Measurements from ENCODE around the gene PRKCH. TPM values are rescaled to one million over a fixed set of nuclear protein-coding genes. Genes with fewer than 3 reads are reported as not detected.
A peak's percentile ranks its signal among the peaks of the same experiment; 100 is the strongest.

Gene PRKCH
- total RNA-seq, 1 donor from 2014 or later, result 74.4 TPM

- no peak for TF ChIP-seq CTCF (IDR thresholded peaks at IDR 0.05)
- ATAC-seq (no peak), DNase-seq (no peak)
- peaks cover 66% of the 10 kb centered on the region for H3K4me1 ChIP-seq
- H3K27me3 ChIP-seq, result no peaks in the 10 kb centered on the region
- no peaks in the 10 kb centered on the region for H3K36me3 ChIP-seq
- intact Hi-C loops (cut with DNase I), result no loop called here
- H3K9me3 ChIP-seq, result no peaks in the 10 kb centered on the region
- no peak overlapping the region for H3K4me3 ChIP-seq
- H3K27ac ChIP-seq, result no peak overlapping the region
Observed at GRCh38 chr14:61386173-61386772, 64.9 kb downstream of the PRKCH start.

DNA sequence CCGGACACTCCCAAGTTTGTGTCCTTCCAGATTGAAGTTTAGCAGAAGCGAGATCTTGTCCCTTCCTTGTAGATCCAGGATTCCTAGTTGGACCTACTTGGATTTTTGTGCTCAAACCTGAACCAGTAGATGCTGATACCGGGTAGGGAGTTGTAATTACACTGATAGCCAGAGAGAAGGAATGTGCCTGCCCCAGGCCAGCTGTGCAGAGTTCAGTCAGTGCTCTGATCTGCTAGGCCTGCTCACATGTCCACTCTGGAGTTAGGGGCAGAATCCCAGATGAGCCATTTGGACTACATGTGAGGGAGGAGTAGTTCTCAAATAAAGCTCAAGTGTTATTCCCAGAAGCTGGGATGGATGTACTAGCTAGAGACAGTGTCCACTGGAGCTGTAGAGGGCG lies 65.7 kb downstream of the PRKCH start:
- intact Hi-C loops (cut with DNase I), result no loop called here
- no peaks in the 10 kb centered on the region for H3K9me3 ChIP-seq
- no peaks in the 10 kb centered on the region for H3K27me3 ChIP-seq
- ATAC-seq (no peak), DNase-seq (no peak)
- no peak overlapping the region for H3K27ac ChIP-seq
- no peak overlapping the region for H3K4me3 ChIP-seq
- peaks cover 59% of the 10 kb centered on the region for H3K4me1 ChIP-seq
- H3K36me3 ChIP-seq, result no peaks in the 10 kb centered on the region
- TF ChIP-seq CTCF (IDR thresholded peaks at IDR 0.05), result no peak

DNA sequence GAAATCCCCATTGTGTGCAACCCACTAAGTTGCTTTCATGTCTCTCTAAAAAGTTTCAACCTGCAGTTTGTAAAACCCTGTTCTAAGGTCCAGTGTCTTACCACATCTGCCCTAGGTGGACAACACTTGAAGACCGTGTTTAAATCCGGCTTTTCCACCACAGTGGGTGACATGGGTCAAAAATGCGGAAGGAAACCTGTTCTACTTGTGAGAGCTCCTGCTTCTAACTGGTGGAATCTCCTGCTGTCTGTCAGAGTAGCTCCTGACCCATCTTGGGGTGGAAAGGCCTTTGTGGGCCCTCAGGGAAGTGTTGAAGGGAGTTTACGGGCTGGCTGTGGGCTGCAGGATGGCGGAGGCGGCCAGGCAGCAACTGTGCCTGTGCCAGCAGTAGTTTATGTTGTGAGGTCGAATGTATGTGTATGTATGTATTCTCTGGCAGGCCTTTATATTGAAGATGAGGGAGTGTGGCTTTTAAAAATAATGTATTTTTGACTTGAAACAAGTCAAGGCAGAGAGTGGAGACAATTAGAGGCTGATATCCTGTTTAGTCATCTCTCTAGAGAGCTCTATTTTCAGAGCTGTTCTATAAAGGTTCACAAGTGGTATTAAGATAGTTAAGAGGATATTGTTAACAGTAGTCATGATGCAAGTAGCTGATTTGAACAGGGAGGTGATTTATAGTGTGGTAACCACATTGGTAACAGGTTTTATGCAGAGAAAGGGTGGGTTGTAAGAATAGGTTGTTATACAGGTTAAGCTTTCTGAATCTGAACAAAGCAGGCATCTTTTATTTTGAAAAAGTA lies 67.0 kb downstream of the PRKCH start:
- peaks cover 46% of the 10 kb centered on the region for H3K4me1 ChIP-seq
- TF ChIP-seq CTCF (IDR thresholded peaks at IDR 0.05), result no peak

DNA sequence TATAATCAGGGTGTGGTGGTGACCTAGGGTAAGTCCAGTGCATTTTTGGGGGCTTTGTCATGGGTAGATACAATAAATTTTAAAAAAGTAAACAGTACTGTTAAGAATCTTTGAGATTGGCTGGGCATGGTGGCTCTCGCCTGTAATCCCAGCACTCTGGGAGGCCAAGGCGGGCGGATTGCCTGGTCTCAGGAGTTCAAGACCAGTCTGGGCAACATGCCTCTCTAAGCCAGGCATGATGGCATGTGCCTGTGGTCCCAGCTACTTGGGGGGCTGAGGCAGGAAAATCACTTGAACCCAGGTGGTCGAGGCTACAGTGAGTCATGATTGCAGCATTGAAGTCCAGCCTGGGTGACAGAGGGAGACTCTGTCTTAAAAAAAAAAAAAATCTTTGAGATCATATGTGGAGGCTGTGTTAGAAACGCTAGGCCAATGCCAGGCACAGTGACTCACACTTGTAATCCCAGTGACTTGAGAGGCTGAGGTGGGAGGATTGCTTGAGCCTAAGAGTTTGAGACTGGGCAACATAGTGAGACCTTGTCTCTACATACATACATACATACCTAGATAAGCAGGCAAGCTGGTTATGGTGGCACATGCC lies 67.7 kb downstream of the PRKCH start:
- no peak overlapping the region for H3K4me3 ChIP-seq
- H3K27ac ChIP-seq, result no peak overlapping the region
- DNase-seq (no peak), ATAC-seq (no peak)
- no peaks in the 10 kb centered on the region for H3K36me3 ChIP-seq
- TF ChIP-seq CTCF (IDR thresholded peaks at IDR 0.05), result no peak
- no peaks in the 10 kb centered on the region for H3K9me3 ChIP-seq
- no peaks in the 10 kb centered on the region for H3K27me3 ChIP-seq
- intact Hi-C loops (cut with DNase I), result no loop called here
- H3K4me1 ChIP-seq, result peaks cover 40% of the 10 kb centered on the region

More for the DNA sequence above, 67.0 kb downstream of the PRKCH start:
- Histone ChIP-seq H3K4me3 (no peak overlapping the region), H3K27me3 (no peaks in the 10 kb centered on the region), H3K27ac (no peak overlapping the region), H3K36me3 (no peaks in the 10 kb centered on the region), H3K9me3 (no peaks in the 10 kb centered on the region)
- DNase-seq (no peak), ATAC-seq (peak; percentile 50)
- intact Hi-C loops (cut with DNase I), result no loop called here

DNA sequence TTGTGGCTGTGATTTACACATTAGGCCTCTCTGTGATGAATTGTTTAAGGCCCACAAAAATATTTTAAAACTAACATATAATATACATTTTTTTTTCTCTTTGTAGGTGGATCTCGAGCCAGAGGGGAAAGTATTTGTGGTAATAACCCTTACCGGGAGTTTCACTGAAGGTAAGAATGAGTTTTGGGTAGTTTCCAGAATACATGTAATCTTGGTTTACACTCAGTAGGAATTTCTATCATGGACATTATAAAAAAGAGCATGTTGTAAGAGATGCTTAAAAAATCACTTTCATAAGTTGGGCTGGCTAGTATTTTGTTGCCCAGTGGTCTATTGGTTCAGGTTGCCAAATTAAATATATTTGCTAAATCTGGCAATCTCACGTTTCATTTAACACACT lies 69.7 kb downstream of the PRKCH start:
- no peak overlapping the region for H3K4me3 ChIP-seq
- intact Hi-C loops (cut with DNase I), result no loop called here
- no peak overlapping the region for H3K27ac ChIP-seq
- H3K4me1 ChIP-seq, result peaks cover 27% of the 10 kb centered on the region
- H3K36me3 ChIP-seq, result no peaks in the 10 kb centered on the region
- DNase-seq (no peak), ATAC-seq (no peak)
- TF ChIP-seq CTCF (IDR thresholded peaks at IDR 0.05), result no peak
- H3K9me3 ChIP-seq, result no peaks in the 10 kb centered on the region
- H3K27me3 ChIP-seq, result no peaks in the 10 kb centered on the region
